GM18519 (cell line): Measurements from ENCODE around the gene PSMB3.
"Not testable (repeated sequence)": the region's sequence is repeated elsewhere in the genome, so short reads cannot be mapped to it uniquely, and the experiment has no call there.

Experiments used
- ATAC-seq: cut with Tn5 transposase; IDR thresholded peaks from one replicate; pipeline ENCODE4 v1.9.1; 2021; ENCODE audit warnings: mild to moderate bottlenecking, moderate library complexity; ENCODE audit not compliant: unreplicated experiment, low FRiP score

Gene PSMB3

GRCh38 chr17:38789185-38789584 is 36.6 kb downstream of the PSMB3 start:
- ATAC-seq = no peak

GRCh38 chr17:38790148-38790707 is 37.7 kb downstream of the PSMB3 start:
- ATAC-seq = not testable (repeated sequence)

GRCh38 chr17:38791162-38791561 is 38.6 kb downstream of the PSMB3 start:
- no peak for ATAC-seq

- ATAC-seq = no peak
Measured at GRCh38 chr17:38794221-38794620, 41.7 kb downstream of the PSMB3 start.

- no peak for ATAC-seq
Measured at GRCh38 chr17:38796451-38797157, 44.1 kb downstream of the PSMB3 start.

- ATAC-seq = no peak
Measured at GRCh38 chr17:38797158-38797490, 44.6 kb downstream of the PSMB3 start.

- ATAC-seq = no peak
Measured at GRCh38 chr17:38797828-38798227, 45.3 kb downstream of the PSMB3 start.

GRCh38 chr17:38798614-38799500 is 46.3 kb downstream of the PSMB3 start:
- ATAC-seq = peak; percentile 27

- ATAC-seq = peak; percentile 45
Measured at GRCh38 chr17:38799501-38800236, 47.1 kb downstream of the PSMB3 start, which contains the start of gene PIP4K2B. Gene PIP4K2B (minus strand): TSS chr17:38799556. CDS start chr17:38799424, 132 bp downstream.

- no peak for ATAC-seq
Measured at GRCh38 chr17:38800237-38800760, 47.8 kb downstream of the PSMB3 start.

GRCh38 chr17:38809828-38810227 is 57.3 kb downstream of the PSMB3 start:
- no peak for ATAC-seq
